HL-60 (cell line): ENCODE measurements around the gene AKAP13.

ENCODE experiments used
- GABPA ChIP-seq: IDR thresholded peaks from 2 replicates; pipeline ENCODE4 v1.6.1; 2012; ENCODE audit warnings: low read depth
- TF ChIP-seq, protein P1 (sequence below): IDR thresholded peaks from one replicate; pipeline ENCODE4 v1.5.1; 2011; ENCODE audit warnings: low read length, control low read depth, inconsistent platforms; ENCODE audit not compliant: insufficient read depth

DNA sequence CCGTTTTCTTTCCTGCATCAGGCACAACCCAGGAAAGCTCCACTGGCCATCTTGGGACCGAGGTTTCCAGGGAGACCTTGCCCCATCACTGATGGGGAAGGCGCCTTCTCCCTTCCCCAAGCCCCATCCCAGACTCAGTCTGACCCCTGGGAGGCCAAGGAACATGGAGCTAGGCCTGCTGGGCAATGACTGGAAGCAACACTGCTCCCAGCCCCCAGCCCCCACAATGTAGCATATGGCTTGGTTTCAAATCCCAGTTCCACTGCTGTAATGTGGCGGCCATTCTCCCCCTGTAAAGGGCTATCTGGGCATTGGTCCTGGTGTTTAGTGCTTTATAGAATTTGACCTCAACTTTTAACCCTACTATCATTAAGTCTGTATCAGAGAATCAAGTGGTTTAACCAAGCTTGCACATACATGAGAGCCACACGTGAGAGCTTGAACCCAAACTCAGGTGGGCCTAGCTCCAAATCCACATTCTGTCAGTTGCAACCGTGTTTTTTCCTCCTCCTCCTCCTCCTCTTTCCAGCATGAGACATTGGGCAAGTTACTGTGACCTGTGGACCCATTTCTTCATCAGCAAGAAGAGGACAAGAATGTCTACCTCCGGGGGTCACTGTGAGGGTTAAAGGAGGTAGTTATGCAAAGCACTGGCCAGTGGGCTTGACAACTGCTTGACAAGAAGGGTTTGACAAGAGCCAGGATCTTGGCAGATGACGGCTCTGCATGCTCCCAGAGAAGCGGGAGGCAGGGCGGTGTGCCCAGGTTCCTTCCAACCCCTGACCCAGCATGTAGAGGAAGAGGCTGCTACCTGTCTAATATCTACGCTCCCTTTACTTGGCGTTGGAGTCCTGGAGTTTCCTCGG, 376.9 kb downstream of the AKAP13 start:
- no peak for TF ChIP-seq GABPA
- TF ChIP-seq, protein P1, sequence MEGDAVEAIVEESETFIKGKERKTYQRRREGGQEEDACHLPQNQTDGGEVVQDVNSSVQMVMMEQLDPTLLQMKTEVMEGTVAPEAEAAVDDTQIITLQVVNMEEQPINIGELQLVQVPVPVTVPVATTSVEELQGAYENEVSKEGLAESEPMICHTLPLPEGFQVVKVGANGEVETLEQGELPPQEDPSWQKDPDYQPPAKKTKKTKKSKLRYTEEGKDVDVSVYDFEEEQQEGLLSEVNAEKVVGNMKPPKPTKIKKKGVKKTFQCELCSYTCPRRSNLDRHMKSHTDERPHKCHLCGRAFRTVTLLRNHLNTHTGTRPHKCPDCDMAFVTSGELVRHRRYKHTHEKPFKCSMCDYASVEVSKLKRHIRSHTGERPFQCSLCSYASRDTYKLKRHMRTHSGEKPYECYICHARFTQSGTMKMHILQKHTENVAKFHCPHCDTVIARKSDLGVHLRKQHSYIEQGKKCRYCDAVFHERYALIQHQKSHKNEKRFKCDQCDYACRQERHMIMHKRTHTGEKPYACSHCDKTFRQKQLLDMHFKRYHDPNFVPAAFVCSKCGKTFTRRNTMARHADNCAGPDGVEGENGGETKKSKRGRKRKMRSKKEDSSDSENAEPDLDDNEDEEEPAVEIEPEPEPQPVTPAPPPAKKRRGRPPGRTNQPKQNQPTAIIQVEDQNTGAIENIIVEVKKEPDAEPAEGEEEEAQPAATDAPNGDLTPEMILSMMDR: no peak
